ENCODE results near the gene CGNL1.

CGNL1 gene

DNA sequence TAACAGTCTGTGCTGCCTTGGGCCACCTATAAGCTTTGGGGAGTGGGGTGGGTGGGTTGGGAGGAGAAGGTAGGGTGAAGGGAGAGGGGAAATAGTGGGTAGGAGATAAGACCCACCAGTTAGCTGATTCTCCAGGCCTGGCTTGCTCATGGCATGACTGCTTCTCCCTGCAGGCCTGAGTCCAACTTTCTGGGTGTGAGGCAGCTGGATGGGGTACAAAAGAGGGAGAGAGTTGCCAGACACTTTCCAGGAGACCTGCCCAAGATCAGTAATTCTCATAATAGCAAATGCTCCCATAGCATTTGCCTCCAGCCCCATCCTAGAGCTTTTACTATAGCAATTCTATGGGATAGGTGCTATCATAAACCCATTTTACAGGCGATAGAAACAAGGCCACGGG lies 7.7 kb downstream of the CGNL1 start:
- no peak for TF ChIP-seq CTCF (conservative IDR thresholded peaks at IDR 0.05)
- H3K27ac ChIP-seq = no peak overlapping the region; the same call in 1 of the 2 replicates

DNA sequence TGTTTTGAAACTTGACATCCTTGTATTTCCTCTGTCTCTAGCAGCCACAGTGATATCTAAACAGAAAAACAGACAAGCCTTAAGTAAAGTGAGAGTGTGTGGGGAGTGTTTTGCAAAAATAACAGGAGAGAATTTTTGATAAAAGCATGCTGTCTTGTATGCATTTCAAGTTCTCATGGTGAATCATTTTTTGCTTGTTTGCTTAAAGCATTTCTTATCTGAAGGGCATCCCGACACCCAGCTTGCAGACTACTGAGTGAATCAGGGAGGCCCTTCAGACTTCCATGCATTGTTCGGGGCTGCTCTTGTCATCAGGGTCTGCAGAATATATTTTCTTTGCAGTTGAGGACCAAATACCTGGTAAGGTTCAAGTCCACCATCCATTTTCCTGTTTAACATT lies 8.5 kb downstream of the CGNL1 start:
- no peak overlapping the region for H3K27ac ChIP-seq

GRCh38 chr15:57385923-57386390 lies 9.7 kb downstream of the CGNL1 start:
- no peak overlapping the region for H3K27ac ChIP-seq
- TF ChIP-seq CTCF (conservative IDR thresholded peaks at IDR 0.05) = no peak

More for the DNA sequence above, 8.5 kb downstream of the CGNL1 start:
- no peak for TF ChIP-seq CTCF (conservative IDR thresholded peaks at IDR 0.05)

DNA sequence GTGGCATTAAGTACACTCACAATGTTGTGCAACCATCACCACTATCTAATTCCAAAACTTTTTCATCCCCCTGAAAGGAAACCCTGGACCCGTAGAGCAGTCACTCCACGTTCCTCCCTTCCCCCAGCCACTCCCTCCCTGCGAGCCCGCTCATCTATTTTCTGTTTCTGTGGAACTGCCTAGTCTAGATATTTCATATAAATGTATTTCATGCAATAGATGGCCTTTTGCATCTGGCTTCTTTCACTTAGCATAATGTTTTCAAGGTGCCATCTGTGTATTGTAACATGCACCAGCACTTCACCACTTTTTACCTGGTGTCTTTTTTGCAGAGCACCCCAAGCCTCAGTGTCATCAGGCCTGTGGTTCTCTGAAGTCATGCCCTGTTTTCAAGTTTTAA lies 10.7 kb downstream of the CGNL1 start:
- H3K27ac ChIP-seq = no peak overlapping the region
- no peak for TF ChIP-seq CTCF (conservative IDR thresholded peaks at IDR 0.05)

- no peak for TF ChIP-seq CTCF (conservative IDR thresholded peaks at IDR 0.05)
- H3K27ac ChIP-seq = no peak overlapping the region
Measured at GRCh38 chr15:57387564-57388076, 11.3 kb downstream of the CGNL1 start.

DNA sequence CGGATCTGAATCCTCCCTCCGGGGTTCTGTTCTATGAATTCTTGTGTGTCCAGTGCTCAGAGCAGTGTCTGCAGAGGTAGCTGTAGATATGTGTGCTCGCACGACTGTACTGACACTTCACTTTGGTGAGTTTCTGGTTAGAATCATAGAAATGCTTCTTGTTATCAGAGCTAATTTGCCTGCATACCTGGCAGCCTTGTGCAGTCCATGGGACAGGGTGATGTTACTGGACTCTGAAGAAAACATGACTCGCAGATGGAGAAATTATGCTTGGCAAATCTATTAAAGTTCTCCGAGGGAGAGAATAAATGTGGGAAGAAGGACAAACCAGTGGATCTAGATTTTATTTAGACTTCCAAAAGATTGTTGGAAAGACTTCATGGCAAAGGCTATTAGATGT lies 12.2 kb downstream of the CGNL1 start:
- no peak overlapping the region for H3K27ac ChIP-seq

GRCh38 chr15:57389991-57390390 lies 13.7 kb downstream of the CGNL1 start:
- no peak overlapping the region for H3K27ac ChIP-seq
- TF ChIP-seq CTCF (conservative IDR thresholded peaks at IDR 0.05) = no peak

More for the DNA sequence above, 12.2 kb downstream of the CGNL1 start:
- TF ChIP-seq CTCF (conservative IDR thresholded peaks at IDR 0.05) = no peak
